NCI-H2227 (cell line): Measurements from ENCODE around the gene TATDN2.

Source experiments
- DNase-seq: peaks from one replicate; lab custom pipeline; 2025; ENCODE audit not compliant: unreplicated experiment; lab: John Stamatoyannopoulos, UW

Gene TATDN2

GRCh38 chr3:10315101-10315500 lies 66.8 kb downstream of the TATDN2 start:
- DNase-seq = no peak

- no peak for DNase-seq
Observed at GRCh38 chr3:10315771-10316344, 67.6 kb downstream of the TATDN2 start.

GRCh38 chr3:10317311-10317960 lies 69.2 kb downstream of the TATDN2 start:
- no peak for DNase-seq

GRCh38 chr3:10317961-10318350 lies 69.7 kb downstream of the TATDN2 start:
- no peak for DNase-seq

DNA sequence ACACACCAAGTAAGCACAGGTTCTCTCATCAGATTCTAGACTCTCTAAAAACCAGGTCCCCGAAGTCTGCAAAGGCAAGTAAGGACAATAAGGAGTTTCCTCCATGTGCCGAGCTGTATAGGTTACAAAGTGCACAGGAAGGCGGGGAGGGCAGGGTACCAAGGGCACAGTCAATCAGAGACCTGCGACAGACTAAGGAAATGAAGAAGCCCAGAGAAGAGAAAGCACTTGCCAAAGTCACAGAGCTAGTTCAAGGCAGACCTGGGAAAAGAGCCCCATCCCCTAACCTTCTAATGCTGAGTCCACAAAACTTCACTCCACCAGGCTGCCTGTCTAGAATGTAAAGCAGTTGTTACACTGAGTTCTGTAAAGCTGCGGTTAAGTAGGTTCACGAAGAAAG lies 71.0 kb downstream of the TATDN2 start:
- DNase-seq = no peak

GRCh38 chr3:10319804-10320203 lies 71.5 kb downstream of the TATDN2 start:
- no peak for DNase-seq

DNA sequence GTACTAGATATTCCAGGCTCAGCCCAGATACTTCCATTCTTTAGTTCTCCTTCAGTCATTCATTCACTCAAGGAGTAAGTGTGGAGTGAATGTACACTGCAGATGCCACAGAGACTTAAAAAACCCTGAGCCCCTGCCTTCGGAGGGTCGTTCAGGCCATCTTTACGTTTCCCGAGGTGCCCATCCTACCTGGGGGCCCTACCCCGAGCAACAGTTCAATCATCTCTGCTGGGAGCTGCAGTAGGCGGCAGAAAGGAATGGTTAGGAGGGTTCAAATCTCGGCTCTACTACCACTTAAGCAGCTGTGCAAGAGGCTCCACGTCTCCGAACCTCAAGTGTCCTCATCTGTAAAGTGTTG lies 72.0 kb downstream of the TATDN2 start:
- no peak for DNase-seq

DNA sequence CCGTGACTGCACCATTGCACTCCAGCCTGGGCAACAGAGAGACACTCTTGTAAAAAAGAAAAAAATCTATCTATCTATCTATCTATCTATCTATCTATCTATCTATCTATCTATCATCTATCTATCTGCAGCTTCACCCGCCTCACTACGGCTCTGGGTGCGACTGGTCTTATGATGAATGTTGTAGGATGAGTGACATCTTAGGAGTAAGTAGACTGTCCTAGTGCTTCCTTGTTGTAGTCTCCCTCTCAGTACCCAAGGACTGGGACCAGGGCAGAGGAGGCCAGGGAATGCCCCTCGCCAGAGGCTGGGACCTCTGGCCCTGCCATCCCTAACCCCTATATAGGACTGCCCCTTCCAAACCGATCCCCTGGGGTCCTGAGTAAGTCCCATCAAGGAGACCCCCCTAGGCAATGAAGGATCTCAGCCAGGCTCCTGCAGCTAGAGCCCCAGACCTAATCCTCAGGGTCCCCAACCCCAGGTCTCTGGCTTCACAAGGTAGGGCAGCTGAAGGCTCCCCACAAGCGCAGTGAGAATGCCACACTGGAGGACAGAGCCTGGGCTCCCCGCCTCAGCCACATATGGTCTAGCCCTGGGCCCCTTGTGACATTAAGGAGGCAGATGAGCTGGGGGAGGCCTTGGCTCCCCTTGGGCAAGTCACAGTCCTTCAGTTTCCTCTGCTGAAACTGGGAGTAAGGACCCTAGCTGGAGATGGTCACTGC lies 73.5 kb downstream of the TATDN2 start:
- no peak for DNase-seq

- no peak for DNase-seq
Observed at GRCh38 chr3:10322352-10322710, 74.1 kb downstream of the TATDN2 start.

- DNase-seq = no peak
Observed at GRCh38 chr3:10327592-10327991, 79.3 kb downstream of the TATDN2 start.

DNA sequence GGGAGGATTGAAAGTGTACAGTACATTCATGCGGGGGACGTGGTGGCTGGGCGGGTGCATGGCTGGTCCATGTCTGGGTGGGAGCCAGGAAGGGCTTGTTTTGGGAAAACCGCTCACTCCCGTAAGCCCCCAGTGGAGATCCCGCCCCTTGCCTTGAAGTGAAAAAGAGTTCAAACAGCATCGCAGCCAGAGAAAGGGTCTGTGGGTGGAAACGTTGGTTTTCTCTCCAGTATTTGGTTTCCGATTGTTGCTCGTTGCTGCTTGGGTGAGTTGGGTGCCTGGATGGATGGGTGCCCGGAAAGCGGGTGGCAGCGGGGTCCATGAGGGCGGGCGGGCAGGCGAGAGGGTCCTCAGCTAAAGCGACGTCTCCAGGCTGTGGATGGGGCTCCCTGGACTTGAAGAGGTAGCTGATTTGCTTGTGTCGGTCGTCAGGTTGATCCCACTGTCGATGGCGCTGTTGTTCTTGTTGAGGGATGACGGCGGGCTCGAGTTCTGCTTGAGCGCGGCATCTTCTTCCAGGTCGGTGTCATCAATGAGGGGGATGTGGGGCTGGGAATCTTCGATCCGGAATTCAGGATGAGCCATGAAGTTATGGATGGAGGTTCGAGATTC lies 80.3 kb downstream of the TATDN2 start:
- DNase-seq = no peak

DNA sequence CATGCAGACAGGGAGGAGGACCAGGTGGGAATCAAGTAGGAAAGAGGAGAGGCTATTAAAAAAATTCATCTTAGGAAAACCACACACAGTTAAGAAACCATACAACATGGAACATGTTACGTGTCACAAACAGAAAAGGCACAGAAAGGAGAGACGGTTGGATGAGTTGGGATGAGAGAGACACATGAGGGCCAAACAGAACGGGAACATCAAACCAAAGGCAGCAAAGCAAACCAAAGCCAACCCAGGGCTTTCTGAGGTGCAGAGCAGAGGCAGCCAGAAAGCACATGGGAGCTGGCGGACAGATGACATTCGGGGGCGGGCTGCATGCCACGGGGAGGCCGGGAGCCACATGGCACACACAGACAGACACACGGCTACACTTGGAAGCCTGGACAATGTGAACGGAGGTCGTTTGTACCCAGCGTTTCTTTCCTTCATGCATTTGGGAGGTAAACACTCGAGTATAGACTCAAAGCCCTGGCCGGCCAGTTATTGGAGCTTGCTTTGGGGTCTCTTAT lies 81.3 kb downstream of the TATDN2 start:
- no peak for DNase-seq

- DNase-seq = no peak
Observed at GRCh38 chr3:10330319-10330718, 82.1 kb downstream of the TATDN2 start.
